Mesodermal cell (in vitro differentiated cells): ENCODE results near the gene FN3KRP.
A peak's percentile ranks its signal among the peaks of the same experiment; 100 is the strongest.

ENCODE experiments used
- H3K27ac ChIP-seq: 2 replicates; pipeline ENCODE4 v1.7.0; 2013; ENCODE audit warnings: mild to moderate bottlenecking, low read depth, low read length, moderate library complexity; ENCODE audit not compliant: severe bottlenecking
- H3K36me3 ChIP-seq: 2 replicates; pipeline ENCODE4 v1.7.1; 2013; ENCODE audit warnings: mild to moderate bottlenecking, low read length, moderate library complexity; ENCODE audit not compliant: control insufficient read depth, insufficient read depth
- H3K4me1 ChIP-seq: one replicate; pipeline ENCODE4 v1.7.1; 2013; ENCODE audit warnings: mild to moderate bottlenecking, low read length; ENCODE audit not compliant: insufficient read depth, control insufficient read depth, poor library complexity, severe bottlenecking
- H3K4me3 ChIP-seq: 2 replicates; pipeline ENCODE4 v1.7.0; 2013; ENCODE audit warnings: low read length, control low read depth, mild to moderate bottlenecking; ENCODE audit not compliant: insufficient read depth, poor library complexity, severe bottlenecking; ENCODE audit errors: extremely low read depth
- H3K9me3 ChIP-seq: 2 replicates; pipeline ENCODE4 v1.7.1; 2013; ENCODE audit warnings: mild to moderate bottlenecking, low read length, moderate library complexity; ENCODE audit not compliant: control insufficient read depth
- WGBS, 2 experiments: methylation state at CpG; one replicate each; pipeline ENCODE4 v1.1.5; 2013; ENCODE audit warnings: missing lambda C conversion rate in 2 of 2; ENCODE audit not compliant: insufficient coverage in 2 of 2; 5-methylcytosine and 5-hydroxymethylcytosine counted together

The FN3KRP gene

DNA sequence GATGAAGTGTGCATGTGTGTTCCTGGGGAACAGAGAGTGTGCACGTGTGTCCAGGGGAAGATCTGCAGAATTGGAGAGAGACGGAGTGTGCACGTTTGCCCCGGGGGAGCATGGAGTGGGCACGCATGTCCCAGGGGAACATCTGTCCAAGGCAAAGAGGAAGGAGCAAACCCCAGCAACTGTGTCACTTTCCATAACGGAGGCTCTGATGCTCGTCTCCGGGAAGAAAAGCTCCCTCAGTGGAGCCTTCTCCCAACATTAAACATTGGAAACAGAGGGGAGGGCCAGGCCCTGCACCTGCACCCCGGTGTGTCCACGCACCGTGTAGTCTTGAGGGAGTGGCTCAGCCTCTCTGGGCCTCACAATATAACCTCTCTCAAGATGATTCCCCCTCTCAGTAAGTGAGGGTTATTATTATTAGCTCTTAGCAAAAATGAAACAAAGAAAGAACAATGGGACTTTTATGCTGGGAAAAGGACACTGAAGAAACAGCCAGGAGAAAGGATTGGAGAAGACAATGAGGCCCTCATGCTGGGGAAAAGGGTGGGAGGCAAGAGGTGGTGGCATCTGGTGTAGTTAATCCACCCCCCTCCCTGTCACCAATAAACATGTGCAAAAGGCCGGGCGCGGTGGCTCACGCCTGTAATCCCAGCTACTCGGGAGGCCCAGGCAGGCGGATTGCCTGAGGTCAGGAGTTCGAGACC, 25.6 kb upstream of the FN3KRP start:
- WGBS, 2 experiments, result 91 to 92% methylated on average over 15 of the region's 18 CpGs
- Histone ChIP-seq H3K36me3 (no peaks in the 10 kb centered on the region), H3K27ac (no peak overlapping the region), H3K9me3 (peaks cover 14% of the 10 kb centered on the region), H3K4me1 (no peaks in the 10 kb centered on the region), H3K4me3 (no peak overlapping the region)

DNA sequence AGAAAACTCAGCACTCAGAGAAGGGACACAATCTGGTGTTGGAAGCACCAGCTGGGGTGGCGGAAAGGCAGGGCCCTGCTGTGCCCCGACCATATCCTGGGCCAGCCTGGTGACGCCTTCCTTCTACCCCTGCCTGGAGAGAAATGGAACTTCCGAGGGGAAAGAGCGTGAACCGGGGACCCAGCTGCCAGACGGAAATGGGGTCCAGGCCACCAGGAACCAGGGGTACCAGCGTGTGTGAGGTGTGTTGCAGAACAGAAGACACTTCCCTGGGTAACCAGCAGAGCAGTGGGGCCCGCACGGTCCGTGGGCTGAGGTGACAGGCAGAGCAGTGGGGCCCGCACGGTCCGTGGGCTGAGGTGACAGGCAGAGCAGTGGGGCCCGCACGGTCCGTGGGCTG, 24.8 kb upstream of the FN3KRP start:
- Histone ChIP-seq H3K4me1 (no peaks in the 10 kb centered on the region), H3K27ac (no peak overlapping the region), H3K36me3 (no peaks in the 10 kb centered on the region), H3K4me3 (no peak overlapping the region), H3K9me3 (peaks cover 14% of the 10 kb centered on the region)
- 81 to 100% methylated on average over 3 to 7 of the region's 17 CpGs for WGBS, 2 experiments

DNA sequence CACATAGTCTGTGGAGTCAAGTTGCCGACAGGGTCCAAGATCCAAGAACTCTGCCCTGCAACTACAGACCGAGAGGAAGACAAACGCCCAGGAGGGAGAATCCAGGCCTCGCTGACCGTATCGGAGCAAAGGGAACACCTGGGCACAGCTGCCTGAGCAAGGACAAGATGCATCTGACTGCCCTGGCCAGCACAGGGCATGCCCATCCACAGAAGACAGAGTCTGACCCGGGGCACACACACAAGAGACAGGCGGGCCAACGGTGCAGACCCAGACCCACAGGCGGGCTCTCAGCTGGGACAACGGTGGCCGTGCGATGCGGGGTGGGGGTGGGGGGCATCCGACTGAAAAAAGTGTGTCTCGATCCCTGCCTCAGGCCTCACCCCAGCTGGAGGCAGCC, 24.2 kb upstream of the FN3KRP start:
- no peak overlapping the region for H3K4me3 ChIP-seq
- WGBS, 2 experiments, result 82 to 87% methylated on average over 14 to 16 of the region's 16 CpGs
- H3K36me3 ChIP-seq, result no peaks in the 10 kb centered on the region
- no peaks in the 10 kb centered on the region for H3K4me1 ChIP-seq
- H3K9me3 ChIP-seq, result peaks cover 14% of the 10 kb centered on the region
- no peak overlapping the region for H3K27ac ChIP-seq

DNA sequence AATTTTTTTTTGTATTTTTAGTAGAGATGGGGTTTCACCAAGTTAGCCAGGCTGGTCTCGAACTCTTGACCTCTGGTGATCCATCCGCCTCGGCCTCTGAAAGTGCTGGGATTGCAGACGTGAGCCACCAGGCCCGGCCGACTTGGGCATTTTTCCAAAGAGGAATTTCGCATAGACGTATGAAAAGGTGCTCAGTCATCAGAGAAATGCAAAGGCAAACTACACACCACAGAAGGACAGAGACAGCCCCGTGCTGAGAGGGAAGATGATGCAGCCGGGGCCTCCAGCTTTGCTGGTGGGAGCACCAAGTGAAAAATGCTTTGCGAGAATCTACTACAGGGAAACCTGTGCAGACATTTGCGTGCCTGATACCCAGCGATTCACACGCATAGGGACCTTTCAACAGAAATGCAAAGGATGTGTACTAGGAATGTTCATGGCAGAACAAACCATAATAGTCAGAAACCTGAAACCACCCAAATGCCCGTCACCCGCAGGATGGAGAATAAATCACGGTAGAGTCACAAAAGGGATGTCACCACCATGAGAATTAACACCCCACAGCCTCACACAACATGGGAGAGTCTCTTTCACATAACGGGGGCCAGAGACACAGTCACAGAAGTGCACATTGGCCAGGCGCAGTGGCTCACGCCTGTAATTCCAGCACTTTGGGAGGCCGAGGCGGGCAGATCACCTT, 23.2 kb upstream of the FN3KRP start:
- H3K4me1 ChIP-seq, result no peaks in the 10 kb centered on the region
- peaks cover 14% of the 10 kb centered on the region for H3K9me3 ChIP-seq
- 93 to 97% methylated on average over 20 to 22 of the region's 22 CpGs for WGBS, 2 experiments
- H3K4me3 ChIP-seq, result no peak overlapping the region
- no peak overlapping the region for H3K27ac ChIP-seq
- no peaks in the 10 kb centered on the region for H3K36me3 ChIP-seq

DNA sequence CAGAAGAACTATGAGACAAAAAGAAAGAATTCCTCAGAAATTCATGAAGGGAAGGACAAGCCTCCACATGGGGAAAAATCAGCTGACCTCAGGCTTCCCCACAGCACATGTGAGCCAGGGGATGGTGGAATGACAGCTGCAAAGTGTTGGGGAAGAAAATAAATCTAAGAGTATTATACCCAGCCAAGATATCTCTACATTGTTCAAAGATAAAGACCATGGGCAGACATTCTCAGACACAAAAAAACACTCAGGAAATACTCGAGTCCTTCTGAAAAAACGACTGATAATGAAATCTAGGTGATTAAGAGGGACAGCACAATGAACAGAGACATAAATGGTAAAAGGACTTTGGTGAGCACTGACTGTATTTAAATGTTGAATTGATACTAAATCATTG, 21.9 kb upstream of the FN3KRP start:
- Histone ChIP-seq H3K27ac (no peak overlapping the region), H3K9me3 (peaks cover 14% of the 10 kb centered on the region), H3K4me3 (no peak overlapping the region), H3K4me1 (no peaks in the 10 kb centered on the region), H3K36me3 (no peaks in the 10 kb centered on the region)
- 40% methylated on average over 1 of the region's 2 CpGs; no CpG with 5 or more reads in 1 of the 2 experiments for WGBS, 2 experiments

DNA sequence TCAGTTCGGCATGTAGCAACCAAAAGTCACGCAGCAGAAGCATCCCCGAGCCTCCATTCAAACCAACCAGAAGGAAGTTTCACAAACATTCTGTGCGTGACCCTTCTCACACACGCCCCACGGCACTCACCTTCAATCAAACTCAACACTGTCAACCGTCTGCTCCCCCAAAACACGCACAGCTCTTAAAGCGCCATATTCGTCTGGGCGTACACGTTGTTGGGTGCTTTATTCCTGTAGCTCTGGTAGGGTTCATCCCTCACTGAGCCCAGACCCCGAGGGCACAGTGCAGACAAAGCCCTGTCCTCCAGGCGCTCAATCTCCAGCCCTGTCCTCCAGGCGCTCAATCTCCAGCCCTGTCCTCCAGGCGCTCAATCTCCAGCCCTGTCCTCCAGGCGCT, 20.2 kb upstream of the FN3KRP start:
- H3K4me3 ChIP-seq, result no peak overlapping the region
- WGBS, 2 experiments, result 87 to 92% methylated on average over 13 of the region's 17 CpGs
- no peak overlapping the region for H3K27ac ChIP-seq
- no peaks in the 10 kb centered on the region for H3K36me3 ChIP-seq
- no peaks in the 10 kb centered on the region for H3K4me1 ChIP-seq
- peaks cover 14% of the 10 kb centered on the region for H3K9me3 ChIP-seq

DNA sequence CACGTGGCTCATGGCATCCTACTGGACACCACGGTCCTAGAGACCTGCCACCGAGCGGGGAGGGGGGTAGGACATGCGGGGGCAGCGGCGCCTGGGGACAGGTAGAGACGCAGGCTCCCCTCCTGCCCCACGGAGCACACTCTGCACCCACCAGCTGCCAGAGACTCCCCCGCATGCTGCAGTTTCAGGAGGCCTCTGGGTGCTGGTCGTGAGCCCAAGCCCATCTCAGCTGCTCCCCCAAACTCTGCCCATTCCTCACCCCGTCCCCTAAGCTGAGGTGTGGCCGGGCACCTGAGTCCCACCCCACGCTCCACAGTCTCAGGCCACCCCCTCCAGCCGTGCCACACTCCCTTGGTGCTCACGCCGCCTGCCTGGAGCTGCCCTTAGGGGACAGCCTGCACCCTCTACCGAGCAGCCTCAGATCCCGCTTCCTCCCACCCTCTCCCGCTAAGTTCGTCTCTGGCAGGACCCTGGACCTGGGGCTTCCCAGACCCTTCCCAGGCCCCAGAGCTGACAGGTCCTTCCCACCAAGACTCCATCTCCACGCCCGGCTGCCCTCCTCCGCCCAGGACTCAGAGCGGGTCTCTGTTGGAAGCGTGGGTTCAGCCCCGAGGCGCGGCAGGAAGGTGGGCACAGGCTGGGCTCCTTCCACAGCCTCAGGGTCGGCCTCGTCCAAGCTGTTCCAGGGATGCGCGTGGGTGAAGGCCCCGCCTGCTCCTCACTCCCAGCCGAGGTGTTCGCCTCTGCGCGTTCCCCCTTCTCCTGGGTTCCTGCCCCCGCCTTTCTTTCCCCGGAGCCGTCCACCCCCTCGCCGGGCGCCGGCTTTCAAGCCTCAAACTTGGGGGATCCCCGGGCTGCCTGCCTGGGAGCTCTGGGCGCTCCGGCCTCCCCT, 19.3 kb upstream of the FN3KRP start:
- Histone ChIP-seq H3K27ac (no peak overlapping the region), H3K36me3 (no peaks in the 10 kb centered on the region), H3K4me1 (no peaks in the 10 kb centered on the region), H3K9me3 (peaks cover 14% of the 10 kb centered on the region), H3K4me3 (peak overlapping the region; percentile 46)
- WGBS, 2 experiments, result 34 to 36% methylated on average over 44 of the region's 48 CpGs

DNA sequence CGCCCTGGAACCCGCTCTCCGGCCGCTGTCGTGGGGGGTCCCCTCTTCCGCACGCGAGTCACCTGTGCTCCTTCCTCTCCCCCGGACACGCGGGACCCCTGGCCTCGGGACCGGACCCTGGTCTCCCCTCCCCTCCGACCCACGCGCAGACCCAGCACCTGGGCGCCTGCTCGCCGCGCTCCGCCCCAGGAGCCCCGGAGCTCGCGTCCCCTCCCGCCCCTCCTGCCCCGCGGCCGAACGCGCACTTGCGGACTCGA, 18.8 kb upstream of the FN3KRP start:
- no peak overlapping the region for H3K27ac ChIP-seq
- H3K4me1 ChIP-seq, result no peaks in the 10 kb centered on the region
- peak overlapping the region; percentile 46 for H3K4me3 ChIP-seq
- H3K36me3 ChIP-seq, result no peaks in the 10 kb centered on the region
- peaks cover 14% of the 10 kb centered on the region for H3K9me3 ChIP-seq
- WGBS, 2 experiments, result 9 to 10% methylated on average over 14 to 32 of the region's 32 CpGs

DNA sequence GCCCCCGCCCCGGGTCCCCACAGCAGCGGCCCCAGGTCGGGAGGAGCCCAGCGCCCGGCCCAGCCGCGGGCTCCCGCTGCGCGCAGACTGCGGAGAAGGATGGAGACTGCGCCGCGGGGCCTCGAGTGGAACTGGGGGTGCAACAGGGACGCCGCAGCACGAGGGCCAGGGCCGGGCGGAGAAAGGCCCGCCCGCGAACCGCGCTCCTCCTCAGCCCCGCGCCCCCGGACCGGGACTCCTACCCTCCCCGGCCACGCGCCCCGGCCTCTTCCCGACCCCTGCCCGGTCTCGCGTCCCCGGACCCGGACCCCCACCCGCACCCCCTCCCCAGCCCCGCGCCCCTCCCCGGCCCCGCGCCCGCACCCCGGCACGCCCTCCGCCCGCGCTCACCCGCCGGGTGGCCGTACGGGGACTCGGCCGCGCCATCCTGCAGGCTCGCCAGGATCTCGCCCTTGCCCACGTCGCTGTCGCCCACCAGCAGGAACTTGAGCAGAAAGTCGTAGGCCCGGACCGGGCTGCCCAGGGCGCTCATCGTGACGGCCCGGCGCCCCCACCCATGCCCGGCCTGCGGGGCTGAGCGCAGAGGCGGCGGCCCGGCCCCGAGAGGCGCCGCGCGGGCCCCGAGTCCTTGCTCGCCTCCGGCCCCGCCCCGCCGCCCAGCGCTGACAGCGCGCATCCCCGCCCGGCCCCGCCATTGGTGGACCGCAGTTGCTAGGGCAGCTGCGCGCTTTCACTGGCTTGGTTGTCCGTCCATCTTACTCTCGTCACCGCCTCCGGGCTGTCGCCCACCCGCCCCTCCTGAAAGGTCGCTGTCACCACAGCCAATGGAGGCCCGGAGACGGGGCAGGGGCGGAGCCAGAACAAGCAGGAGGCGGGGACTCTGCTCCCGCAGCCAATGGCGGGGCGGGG, 18.2 kb upstream of the FN3KRP start, which contains the start of gene RAB40B:
TSS of gene RAB40B (minus strand) at position 634 of the 909 bp plus-strand sequence. CDS start at position 532, 102 bp downstream.
- no peaks in the 10 kb centered on the region for H3K36me3 ChIP-seq
- no peak within 1 kb of the TSS for H3K27ac ChIP-seq
- peaks cover 14% of the 10 kb centered on the region for H3K9me3 ChIP-seq
- 0 to 1% methylated on average over 74 to 93 of the region's 112 CpGs for WGBS, 2 experiments
- H3K4me1 ChIP-seq, result no peaks in the 10 kb centered on the region
- H3K4me3 ChIP-seq, result peak within 1 kb of the TSS; percentile 48

DNA sequence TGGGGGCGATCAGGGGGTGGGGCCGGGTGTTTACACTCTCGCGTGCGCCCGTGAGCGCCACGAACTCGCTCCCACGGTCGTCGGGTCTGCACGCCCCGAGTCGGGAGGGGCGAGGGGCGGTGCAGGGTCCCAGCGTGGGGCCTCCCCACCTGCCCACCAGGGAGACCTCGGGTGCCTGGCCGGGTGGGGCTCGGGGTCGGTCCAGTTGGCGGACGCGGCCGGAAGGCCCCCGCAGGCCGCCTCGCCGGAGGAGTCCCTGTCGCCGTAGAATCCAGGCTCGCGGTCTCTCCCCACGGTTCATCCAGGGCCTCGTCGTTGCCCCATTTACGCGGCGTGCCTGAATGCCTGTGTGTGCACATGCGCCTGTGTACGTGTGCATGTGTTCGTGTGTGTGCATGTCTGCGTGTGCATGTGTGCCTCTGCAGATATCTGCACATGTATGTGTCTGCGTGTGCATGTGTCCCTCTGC, 17.5 kb upstream of the FN3KRP start:
- H3K36me3 ChIP-seq, result no peaks in the 10 kb centered on the region
- peaks cover 14% of the 10 kb centered on the region for H3K9me3 ChIP-seq
- no peaks in the 10 kb centered on the region for H3K4me1 ChIP-seq
- H3K27ac ChIP-seq, result no peak overlapping the region
- 11 to 16% methylated on average over 37 to 45 of the region's 45 CpGs for WGBS, 2 experiments
- H3K4me3 ChIP-seq, result peak overlapping the region; percentile 48
